Activated naive CD4-positive, alpha-beta T cell treated with anti-CD3 and anti-CD28 coated beads, Interleukin-2, amount 50 U/mL, for 24 hours (primary cell): ENCODE data around the gene PSPN.

Experiments used
- H3K27ac Mint-ChIP-seq: one replicate; pipeline ENCODE4 v1.8.0; 2021; ENCODE audit warnings: mild to moderate bottlenecking, mixed read lengths
- H3K27me3 Mint-ChIP-seq: one replicate; pipeline ENCODE4 v1.8.0; 2021; ENCODE audit warnings: mixed read lengths
- H3K36me3 Mint-ChIP-seq: one replicate; pipeline ENCODE4 v1.8.0; 2021; ENCODE audit warnings: mixed read lengths
- H3K4me1 Mint-ChIP-seq: one replicate; pipeline ENCODE4 v1.8.0; 2021; ENCODE audit warnings: mixed read lengths
- H3K4me3 Mint-ChIP-seq: one replicate; pipeline ENCODE4 v1.8.0; 2021; ENCODE audit warnings: mild to moderate bottlenecking, mixed read lengths
- H3K9me3 Mint-ChIP-seq: one replicate; pipeline ENCODE4 v1.8.0; 2021; ENCODE audit warnings: mixed read lengths

The PSPN gene

GRCh38 chr19:6325614-6326013 is 50.1 kb downstream of the PSPN start:
- no peak overlapping the region for H3K27ac Mint-ChIP-seq
- H3K4me1 Mint-ChIP-seq, result no peaks in the 10 kb centered on the region

More at GRCh38 chr19:6325614-6326013, 50.1 kb downstream of the PSPN start:
- Mint-ChIP-seq H3K4me3 (no peak overlapping the region), H3K36me3 (peaks cover 2% of the 10 kb centered on the region), H3K27me3 (no peaks in the 10 kb centered on the region), H3K9me3 (no peaks in the 10 kb centered on the region)
